ENCODE data around the gene MS4A5.

- TF ChIP-seq MAX (IDR thresholded peaks at IDR 0.05; ENCODE audit: low read depth) (no peak), CTCF (IDR thresholded peaks at IDR 0.05) (no peak), TEAD4 (IDR thresholded peaks at IDR 0.05; ENCODE audit: borderline replicate concordance, insufficient read depth) (no peak), EZH2phosphoT487 (IDR thresholded peaks at IDR 0.05; ENCODE audit: borderline replicate concordance, low read depth) (no peak), RFX5 (IDR thresholded peaks at IDR 0.05; ENCODE audit: low read length) (no peak), ELF1 (IDR thresholded peaks at IDR 0.05) (no peak), SIN3A (IDR thresholded peaks at IDR 0.05; ENCODE audit: borderline replicate concordance, low read depth, low read length) (no peak), REST (IDR thresholded peaks at IDR 0.05; ENCODE audit: low read depth, low read length) (no peak), YY1 (IDR thresholded peaks at IDR 0.05; ENCODE audit: low read depth) (no peak), CHD2 (IDR thresholded peaks at IDR 0.05; ENCODE audit: low read length, partially characterized antibody) (no peak), NRF1 (IDR thresholded peaks at IDR 0.05; ENCODE audit: low read depth, low read length) (no peak)
These were observed 17.7 kb downstream of the MS4A5 start for GRCh38 chr11:60447070-60447469.
